Trophoblast cell (in vitro differentiated cells and primary cell): ENCODE results near the gene GPR50.

ENCODE experiments used
- DNase-seq, 2 donors: peaks; one replicate each; pipeline ENCODE4 v3.0.0-alpha.2; 2016
- H2AFZ ChIP-seq: 2 replicates; pipeline ENCODE4 v1.6.1; 2013; ENCODE audit warnings: low read length, moderate library complexity, mild to moderate bottlenecking; ENCODE audit not compliant: insufficient read depth, poor library complexity
- H2AK5ac ChIP-seq: 2 replicates; pipeline ENCODE4 v1.6.1; 2013; ENCODE audit warnings: mild to moderate bottlenecking, low read length
- H2BK120ac ChIP-seq: 2 replicates; pipeline ENCODE4 v1.6.1; 2013; ENCODE audit warnings: low read length, mild to moderate bottlenecking, moderate library complexity; ENCODE audit not compliant: insufficient read depth, poor library complexity
- H2BK12ac ChIP-seq: 2 replicates; pipeline ENCODE4 v1.6.1; 2013; ENCODE audit warnings: mild to moderate bottlenecking, low read length, moderate library complexity
- H2BK5ac ChIP-seq: 2 replicates; pipeline ENCODE4 v1.6.1; 2013; ENCODE audit warnings: low read length, low read depth, moderate library complexity, mild to moderate bottlenecking; ENCODE audit not compliant: poor library complexity
- H3K14ac ChIP-seq: 2 replicates; pipeline ENCODE4 v1.6.1; 2013; ENCODE audit warnings: mild to moderate bottlenecking, low read length
- H3K18ac ChIP-seq: 2 replicates; pipeline ENCODE4 v1.6.1; 2013; ENCODE audit warnings: mild to moderate bottlenecking, low read length
- H3K23ac ChIP-seq: 2 replicates; pipeline ENCODE4 v1.6.1; 2013; ENCODE audit warnings: low read length
- H3K27ac ChIP-seq: 2 replicates; pipeline ENCODE4 v1.5.1; 2013; ENCODE audit warnings: low read depth, mild to moderate bottlenecking, inconsistent platforms, low read length, moderate library complexity
- H3K27me3 ChIP-seq: 2 replicates; pipeline ENCODE4 v1.6.1; 2013; ENCODE audit warnings: inconsistent platforms, mild to moderate bottlenecking, low read length, moderate library complexity; ENCODE audit not compliant: insufficient read depth
- H3K36me3 ChIP-seq, 2 experiments: 1 replicate in 1 of 2; 2 replicates in 1 of 2; pipeline ENCODE4 v1.6.1; 2013; ENCODE audit warnings: low read length in 2 of 2, mild to moderate bottlenecking in 2 of 2, moderate library complexity in 1 of 2; ENCODE audit not compliant: insufficient read depth in 2 of 2, control insufficient read depth in 1 of 2
- H3K4ac ChIP-seq: 2 replicates; pipeline ENCODE4 v1.6.1; 2013; ENCODE audit warnings: low read depth, mild to moderate bottlenecking, low read length, moderate library complexity
- H3K4me1 ChIP-seq, 2 experiments: 1 replicate in 1 of 2; 2 replicates in 1 of 2; pipeline ENCODE4 v1.6.1; 2013; ENCODE audit warnings: low read length in 2 of 2, mild to moderate bottlenecking in 2 of 2, moderate library complexity in 1 of 2; ENCODE audit not compliant: insufficient read depth in 2 of 2, control insufficient read depth in 1 of 2
- H3K4me2 ChIP-seq: 2 replicates; pipeline ENCODE4 v1.6.1; 2013; ENCODE audit warnings: inconsistent platforms, mild to moderate bottlenecking, low read length, moderate library complexity
- H3K4me3 ChIP-seq: 2 replicates; pipeline ENCODE4 v1.5.1; 2013; ENCODE audit warnings: mild to moderate bottlenecking, low read depth, low read length, inconsistent platforms
- H3K79me1 ChIP-seq: one replicate; pipeline ENCODE4 v1.6.1; 2013; ENCODE audit warnings: low read length
- H3K79me2 ChIP-seq: 2 replicates; pipeline ENCODE4 v1.6.1; 2013; ENCODE audit warnings: low read length, mild to moderate bottlenecking; ENCODE audit not compliant: control insufficient read depth, insufficient read depth, poor library complexity
- H3K9ac ChIP-seq: 2 replicates; pipeline ENCODE4 v1.6.1; 2013; ENCODE audit warnings: mild to moderate bottlenecking, low read length
- H3K9me3 ChIP-seq: 2 replicates; pipeline ENCODE4 v1.6.1; 2013; ENCODE audit warnings: low read depth, mild to moderate bottlenecking, control low read depth, inconsistent platforms, low read length; ENCODE audit not compliant: insufficient read depth
- H4K12ac ChIP-seq: 2 replicates; pipeline ENCODE4 v1.6.1; 2013; ENCODE audit warnings: low read depth, mild to moderate bottlenecking, low read length, moderate library complexity
- H4K8ac ChIP-seq: 2 replicates; pipeline ENCODE4 v1.6.1; 2013; ENCODE audit warnings: low read depth, mild to moderate bottlenecking, low read length, moderate library complexity
- H4K91ac ChIP-seq: one replicate; pipeline ENCODE4 v1.6.1; 2013; ENCODE audit warnings: low read depth, mild to moderate bottlenecking, low read length, moderate library complexity
- WGBS: extraction: QIAGEN DNeasy Blood & Tissue Kit; methylation state at CpG from one replicate; pipeline ENCODE4 v1.1.7; 2013; ENCODE audit warnings: missing lambda C conversion rate; ENCODE audit not compliant: insufficient read length, insufficient coverage; ENCODE audit errors: extremely low coverage; 5-methylcytosine and 5-hydroxymethylcytosine counted together

GPR50 gene

DNA sequence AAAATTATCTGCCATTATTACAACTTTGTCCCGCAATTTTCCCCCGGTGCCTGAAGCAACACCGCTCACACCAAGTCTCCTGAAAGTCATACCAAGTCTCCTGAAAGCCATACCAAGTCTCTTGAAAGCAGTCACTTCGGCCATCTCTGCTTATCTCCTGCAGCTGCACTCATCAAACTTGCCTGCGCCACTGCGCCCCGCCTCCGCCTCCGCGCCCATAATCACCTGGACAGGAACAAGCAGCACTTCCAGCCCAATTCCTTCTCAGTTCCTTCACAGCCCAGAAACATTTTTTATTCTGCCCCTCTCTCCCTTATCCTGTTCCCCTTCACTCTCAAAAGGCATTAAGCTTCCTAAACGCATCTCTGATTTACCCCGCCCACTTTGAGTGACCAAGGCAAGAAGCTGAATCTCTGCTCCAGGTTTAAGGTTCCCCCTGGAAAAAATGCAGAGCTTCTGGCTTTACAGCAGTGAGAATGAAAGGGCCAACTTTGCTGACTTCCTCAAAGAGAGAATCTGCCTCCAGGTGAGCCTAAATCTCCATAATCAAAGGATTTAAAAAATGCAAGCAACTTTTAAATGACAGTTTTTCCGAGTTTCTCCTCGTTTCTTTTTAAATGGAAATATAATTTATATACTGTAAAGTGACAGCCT lies 7.7 kb downstream of the GPR50 start:
- Histone ChIP-seq H3K4me1 (no peaks in the 10 kb centered on the region), H3K9me3 (no peaks in the 10 kb centered on the region), H3K79me1 (no peaks in the 10 kb centered on the region), H4K8ac (no peak overlapping the region), H3K27ac (no peak overlapping the region), H3K4ac (no peak overlapping the region), H4K12ac (no peak overlapping the region), H2BK120ac (no peak overlapping the region), H3K9ac (no peak overlapping the region), H3K14ac (no peak overlapping the region), H3K79me2 (no peaks in the 10 kb centered on the region), H3K4me2 (peak overlapping the region; percentile 52), H2BK12ac (no peak overlapping the region), H3K27me3 (no peaks in the 10 kb centered on the region), H3K23ac (no peak overlapping the region), H4K91ac (no peak overlapping the region), H2AK5ac (no peak overlapping the region), H3K36me3 (no peaks in the 10 kb centered on the region), H2AFZ (no peak overlapping the region), H3K18ac (no peak overlapping the region), H3K4me3 (no peak overlapping the region), H2BK5ac (no peak overlapping the region)
- DNase-seq: no peak
- no CpG with 5 or more reads among the region's 14 CpGs for WGBS

DNA sequence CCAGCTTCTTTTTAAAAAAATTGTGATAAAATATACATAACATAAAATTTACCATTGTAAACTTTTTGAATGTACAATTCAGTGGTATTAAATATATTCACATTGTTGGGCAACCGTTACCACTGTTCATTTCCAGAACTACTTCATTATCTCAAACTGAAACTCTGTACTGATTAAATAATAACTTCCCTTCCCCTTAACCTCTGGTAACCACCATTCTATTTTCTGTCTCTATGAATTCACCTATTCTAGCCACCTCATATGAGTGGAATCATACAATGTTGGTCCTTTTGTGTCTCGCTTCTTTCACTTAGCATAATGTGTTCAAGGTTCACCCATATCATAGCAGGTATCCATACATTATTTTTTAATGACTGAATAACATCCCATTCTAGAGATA lies 8.3 kb downstream of the GPR50 start:
- H3K23ac ChIP-seq: no peak overlapping the region
- DNase-seq: no peak
- WGBS: no CpG with 5 or more reads among the region's 2 CpGs
- H4K91ac ChIP-seq: no peak overlapping the region
- H3K4me2 ChIP-seq: no peak overlapping the region
- no peak overlapping the region for H3K27ac ChIP-seq
- no peaks in the 10 kb centered on the region for H3K79me2 ChIP-seq
- H4K8ac ChIP-seq: no peak overlapping the region
- H3K4me3 ChIP-seq: no peak overlapping the region
- H3K9ac ChIP-seq: no peak overlapping the region
- H3K79me1 ChIP-seq: no peaks in the 10 kb centered on the region
- H3K36me3 ChIP-seq: no peaks in the 10 kb centered on the region
- no peaks in the 10 kb centered on the region for H3K27me3 ChIP-seq
- no peak overlapping the region for H2AFZ ChIP-seq
- no peak overlapping the region for H2BK120ac ChIP-seq
- no peak overlapping the region for H3K14ac ChIP-seq
- H3K4ac ChIP-seq: no peak overlapping the region
- H3K4me1 ChIP-seq: no peaks in the 10 kb centered on the region
- H3K18ac ChIP-seq: no peak overlapping the region
- H3K9me3 ChIP-seq: no peaks in the 10 kb centered on the region
- H2BK12ac ChIP-seq: no peak overlapping the region
- H4K12ac ChIP-seq: no peak overlapping the region
- H2BK5ac ChIP-seq: no peak overlapping the region
- H2AK5ac ChIP-seq: no peak overlapping the region

DNA sequence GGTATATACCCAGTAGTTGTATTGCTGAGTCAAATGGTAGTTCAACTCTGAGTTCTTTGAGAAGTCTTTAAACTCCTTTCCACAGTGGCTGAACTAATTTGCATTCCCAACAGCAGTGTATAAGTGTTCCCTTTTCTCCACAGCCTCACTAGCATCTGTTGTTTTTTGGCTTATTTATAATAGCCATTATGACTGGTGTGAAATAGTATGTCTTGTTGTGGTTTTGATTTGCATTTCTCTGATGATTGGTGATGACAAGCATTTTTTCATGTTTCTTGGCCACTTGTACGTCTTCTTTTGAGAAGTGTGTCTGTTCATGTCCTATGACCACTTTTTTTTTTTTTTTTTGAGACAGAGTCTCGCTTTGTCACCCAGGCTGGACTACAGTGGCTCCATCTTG lies 30.5 kb downstream of the GPR50 start:
- no peak overlapping the region for H3K4ac ChIP-seq
- no peak overlapping the region for H3K27ac ChIP-seq
- H3K36me3 ChIP-seq: no peaks in the 10 kb centered on the region
- no peak overlapping the region for H4K91ac ChIP-seq
- H2AFZ ChIP-seq: no peak overlapping the region
- WGBS: no CpG with 5 or more reads among the region's 2 CpGs
- no peak overlapping the region for H2AK5ac ChIP-seq
- no peaks in the 10 kb centered on the region for H3K79me1 ChIP-seq
- no peak overlapping the region for H2BK12ac ChIP-seq
- no peak overlapping the region for H2BK5ac ChIP-seq
- no peak overlapping the region for H3K4me3 ChIP-seq
- no peak for DNase-seq
- no peak overlapping the region for H4K8ac ChIP-seq
- H3K9ac ChIP-seq: no peak overlapping the region
- H3K79me2 ChIP-seq: no peaks in the 10 kb centered on the region
- H3K4me2 ChIP-seq: no peak overlapping the region
- no peak overlapping the region for H3K18ac ChIP-seq
- H3K27me3 ChIP-seq: no peaks in the 10 kb centered on the region
- no peaks in the 10 kb centered on the region for H3K4me1 ChIP-seq
- H4K12ac ChIP-seq: no peak overlapping the region
- H3K23ac ChIP-seq: no peak overlapping the region
- H3K9me3 ChIP-seq: no peaks in the 10 kb centered on the region
- H2BK120ac ChIP-seq: no peak overlapping the region
- H3K14ac ChIP-seq: no peak overlapping the region

- Histone ChIP-seq H2AK5ac (no peak overlapping the region), H3K79me2 (no peaks in the 10 kb centered on the region), H2BK120ac (no peak overlapping the region), H4K8ac (no peak overlapping the region), H3K36me3 (no peaks in the 10 kb centered on the region), H3K23ac (no peak overlapping the region), H2BK12ac (no peak overlapping the region), H3K14ac (no peak overlapping the region), H3K9ac (no peak overlapping the region), H4K12ac (no peak overlapping the region), H2AFZ (no peak overlapping the region), H3K18ac (no peak overlapping the region), H3K79me1 (no peaks in the 10 kb centered on the region), H3K4me1 (no peaks in the 10 kb centered on the region), H3K4me3 (no peak overlapping the region), H4K91ac (no peak overlapping the region), H3K27me3 (no peaks in the 10 kb centered on the region), H3K9me3 (no peaks in the 10 kb centered on the region), H3K27ac (no peak overlapping the region), H3K4ac (no peak overlapping the region), H3K4me2 (no peak overlapping the region), H2BK5ac (no peak overlapping the region)
- DNase-seq: no peak
- no CpG with 5 or more reads among the region's 1 CpG for WGBS
Measured at GRCh38 chrX:151225843-151226242, 49.5 kb downstream of the GPR50 start.
